Urinary bladder (tissue), 4 donors: ENCODE measurements around the gene THAP4. TPM values are rescaled to one million over a fixed set of nuclear protein-coding genes. Genes with fewer than 3 reads are reported as not detected.

Experiments used
- DNase-seq: peaks from one replicate; pipeline ENCODE4 v3.0.0-alpha.2; 2015; ENCODE audit errors: extremely low spot score
- H3K27ac ChIP-seq: one replicate; pipeline ENCODE4 v1.5.1; 2013; ENCODE audit warnings: low read depth, mild to moderate bottlenecking, moderate library complexity
- H3K36me3 ChIP-seq: one replicate; pipeline ENCODE4 v1.6.1; 2013; ENCODE audit warnings: mild to moderate bottlenecking, moderate library complexity; ENCODE audit not compliant: insufficient read depth
- H3K4me1 ChIP-seq: one replicate; pipeline ENCODE4 v1.6.1; 2013; ENCODE audit warnings: mild to moderate bottlenecking, moderate library complexity; ENCODE audit not compliant: insufficient read depth
- H3K4me3 ChIP-seq: one replicate; pipeline ENCODE4 v1.5.1; 2013; ENCODE audit warnings: low read depth, low read length
- WGBS: extraction: QIAGEN DNeasy Blood & Tissue Kit; methylation state at CpG from one replicate; pipeline ENCODE4 v1.1.7; 2013; 5-methylcytosine and 5-hydroxymethylcytosine counted together
- polyA plus RNA-seq: library from polyadenylated mRNA; stranded (reverse); fragments of 200-250 nt; gene quantifications from one replicate; pipeline ENCODE4 v1.2.3, GENCODE V29; 2013
- total RNA-seq: library from RNA; depleted of rRNA; stranded (reverse); fragments of >200 nt; gene quantifications from one replicate; pipeline ENCODE4 v1.2.3, GENCODE V29; 2014
- donor health status: healthy with polysubstance abuse.
- donor health status: healthy.

The THAP4 gene
- total and polyA plus RNA-seq, 2 donors = 18.9 to 49.3 TPM

GRCh38 chr2:241656190-241656741, 19.3 kb upstream of the THAP4 start:
- Histone ChIP-seq H3K36me3 (no peaks in the 10 kb centered on the region), H3K4me1 (no peaks in the 10 kb centered on the region), H3K4me3 (no peak overlapping the region), H3K27ac (no peak overlapping the region)
- WGBS = 93% methylated on average over 13 of the region's 13 CpGs
- no peak for DNase-seq

DNA sequence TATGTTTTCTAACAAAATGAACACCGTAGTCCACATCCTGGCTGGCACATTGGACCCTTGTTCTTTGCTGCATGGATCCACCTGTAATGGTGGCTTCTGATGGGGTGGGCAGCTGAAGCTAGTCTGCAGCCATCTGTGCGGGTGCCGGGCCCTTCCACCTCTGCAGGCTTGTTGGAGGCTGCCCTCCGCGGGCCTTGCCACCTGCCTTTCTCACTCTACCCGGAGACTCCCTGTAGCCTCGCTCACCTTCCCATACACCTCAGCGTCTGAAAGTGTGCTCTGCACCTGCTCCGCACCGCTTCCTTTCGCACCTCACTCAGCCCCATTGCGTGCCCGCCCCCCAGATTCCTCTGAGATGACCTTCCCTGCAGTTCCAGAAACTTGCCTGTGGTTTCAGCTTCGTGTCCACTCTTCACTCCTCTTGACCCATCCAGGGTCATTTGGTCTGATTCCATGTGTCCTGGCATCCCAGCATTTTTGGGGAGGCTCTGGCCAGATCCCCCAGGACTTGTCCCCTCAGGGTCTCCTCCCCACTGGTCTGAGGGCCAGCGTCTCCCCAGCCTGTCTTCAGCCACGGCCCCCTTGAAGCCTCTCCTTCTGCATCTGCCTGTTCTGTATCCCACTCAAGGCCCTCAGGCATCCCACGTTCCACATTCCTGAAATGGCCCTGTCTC, 18.7 kb upstream of the THAP4 start:
- H3K4me1 ChIP-seq = no peaks in the 10 kb centered on the region
- H3K27ac ChIP-seq = no peak overlapping the region
- H3K36me3 ChIP-seq = no peaks in the 10 kb centered on the region
- H3K4me3 ChIP-seq = no peak overlapping the region
- no peak for DNase-seq
- WGBS = 91% methylated on average over 17 of the region's 17 CpGs

DNA sequence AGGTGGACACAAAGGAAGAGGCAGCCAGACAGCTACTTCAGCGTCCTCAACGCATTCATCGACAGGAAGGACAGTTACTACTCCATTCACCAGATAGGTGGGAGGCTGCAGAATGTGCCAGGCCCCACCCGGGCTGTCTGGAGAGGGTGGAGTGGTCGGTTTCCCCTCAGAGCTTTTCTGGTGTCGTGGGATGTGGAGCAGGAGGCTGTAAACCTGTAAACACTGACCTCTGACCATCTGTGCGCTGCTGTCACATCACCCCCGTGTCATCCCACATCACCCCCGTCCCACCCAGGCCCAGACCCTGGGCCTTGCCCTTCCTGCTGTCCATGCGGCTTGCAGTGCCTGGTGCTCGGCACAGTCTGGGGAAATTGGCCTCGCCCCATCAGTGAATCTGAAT, 17.6 kb upstream of the THAP4 start:
- no peaks in the 10 kb centered on the region for H3K36me3 ChIP-seq
- no peaks in the 10 kb centered on the region for H3K4me1 ChIP-seq
- H3K4me3 ChIP-seq = no peak overlapping the region
- WGBS = 87% methylated on average over 12 of the region's 12 CpGs
- no peak overlapping the region for H3K27ac ChIP-seq
- DNase-seq = no peak

DNA sequence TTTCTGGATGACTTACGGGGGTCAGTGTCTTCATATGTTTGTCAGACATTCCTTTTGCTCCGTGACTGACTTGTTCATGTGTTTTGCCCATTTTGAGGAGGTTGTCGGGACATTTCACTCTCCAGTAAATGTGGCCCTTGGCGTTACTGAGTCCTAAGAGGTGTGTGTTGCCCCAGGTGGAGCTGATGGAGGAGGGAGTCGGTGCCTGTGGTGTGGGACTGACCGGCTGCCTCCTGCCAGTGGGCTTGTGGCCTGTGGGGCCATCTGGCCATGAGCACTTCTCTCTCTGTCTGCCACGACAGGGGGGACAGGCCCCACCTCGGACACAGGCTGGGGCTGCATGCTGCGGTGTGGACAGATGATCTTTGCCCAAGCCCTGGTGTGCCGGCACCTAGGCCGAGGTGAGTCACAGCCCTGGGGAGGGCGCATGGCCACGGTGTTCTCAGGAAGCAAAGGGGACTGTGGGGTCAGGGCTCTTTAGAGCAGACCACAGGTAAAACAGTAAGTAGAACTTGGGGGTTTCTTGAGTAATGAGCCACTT, 16.3 kb upstream of the THAP4 start:
- no peaks in the 10 kb centered on the region for H3K36me3 ChIP-seq
- no peak overlapping the region for H3K4me3 ChIP-seq
- H3K27ac ChIP-seq = no peak overlapping the region
- no peaks in the 10 kb centered on the region for H3K4me1 ChIP-seq
- WGBS = 93% methylated on average over 13 of the region's 13 CpGs
- DNase-seq = no peak

DNA sequence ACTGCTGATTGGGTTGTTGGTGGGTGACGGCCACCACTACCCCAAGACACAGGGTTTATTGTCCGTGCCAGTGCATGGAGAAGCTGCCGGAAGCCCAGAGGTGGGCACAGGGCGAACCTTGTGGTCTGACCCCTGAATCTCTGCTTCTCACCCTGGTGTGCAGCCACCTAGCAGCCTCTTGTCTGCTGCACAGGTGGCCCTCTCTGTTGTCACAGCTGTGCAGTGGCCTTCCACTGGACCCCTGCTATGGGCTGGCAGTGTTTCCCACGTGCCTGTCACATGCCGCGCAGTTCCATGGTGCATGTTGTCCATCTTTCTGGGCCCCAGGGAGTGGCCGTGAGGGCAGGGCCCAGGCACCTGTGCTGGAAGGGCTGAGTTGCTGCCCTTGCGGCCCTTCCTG, 15.8 kb upstream of the THAP4 start:
- no peak for DNase-seq
- Histone ChIP-seq H3K36me3 (no peaks in the 10 kb centered on the region), H3K27ac (no peak overlapping the region), H3K4me3 (no peak overlapping the region), H3K4me1 (no peaks in the 10 kb centered on the region)
- 97% methylated on average over 9 of the region's 9 CpGs for WGBS

GRCh38 chr2:241652142-241652541, 15.2 kb upstream of the THAP4 start:
- Histone ChIP-seq H3K36me3 (no peaks in the 10 kb centered on the region), H3K4me3 (no peak overlapping the region), H3K4me1 (no peaks in the 10 kb centered on the region), H3K27ac (no peak overlapping the region)
- WGBS = 96% methylated on average over 9 of the region's 9 CpGs
- no peak for DNase-seq

- H3K4me3 ChIP-seq = no peak overlapping the region
- H3K27ac ChIP-seq = no peak overlapping the region
- no peaks in the 10 kb centered on the region for H3K4me1 ChIP-seq
- H3K36me3 ChIP-seq = no peaks in the 10 kb centered on the region
- no peak for DNase-seq
- WGBS = 95% methylated on average over 6 of the region's 6 CpGs
Observed at GRCh38 chr2:241649927-241650326, 13.0 kb upstream of the THAP4 start.

GRCh38 chr2:241649404-241649803, 12.4 kb upstream of the THAP4 start:
- Histone ChIP-seq H3K4me1 (no peaks in the 10 kb centered on the region), H3K4me3 (no peak overlapping the region), H3K36me3 (no peaks in the 10 kb centered on the region), H3K27ac (no peak overlapping the region)
- DNase-seq = no peak
- WGBS = 87% methylated on average over 4 of the region's 4 CpGs

GRCh38 chr2:241648453-241648852, 11.5 kb upstream of the THAP4 start:
- no peak overlapping the region for H3K27ac ChIP-seq
- 82% methylated on average over 6 of the region's 6 CpGs for WGBS
- no peaks in the 10 kb centered on the region for H3K36me3 ChIP-seq
- H3K4me3 ChIP-seq = no peak overlapping the region
- no peaks in the 10 kb centered on the region for H3K4me1 ChIP-seq
- no peak for DNase-seq

DNA sequence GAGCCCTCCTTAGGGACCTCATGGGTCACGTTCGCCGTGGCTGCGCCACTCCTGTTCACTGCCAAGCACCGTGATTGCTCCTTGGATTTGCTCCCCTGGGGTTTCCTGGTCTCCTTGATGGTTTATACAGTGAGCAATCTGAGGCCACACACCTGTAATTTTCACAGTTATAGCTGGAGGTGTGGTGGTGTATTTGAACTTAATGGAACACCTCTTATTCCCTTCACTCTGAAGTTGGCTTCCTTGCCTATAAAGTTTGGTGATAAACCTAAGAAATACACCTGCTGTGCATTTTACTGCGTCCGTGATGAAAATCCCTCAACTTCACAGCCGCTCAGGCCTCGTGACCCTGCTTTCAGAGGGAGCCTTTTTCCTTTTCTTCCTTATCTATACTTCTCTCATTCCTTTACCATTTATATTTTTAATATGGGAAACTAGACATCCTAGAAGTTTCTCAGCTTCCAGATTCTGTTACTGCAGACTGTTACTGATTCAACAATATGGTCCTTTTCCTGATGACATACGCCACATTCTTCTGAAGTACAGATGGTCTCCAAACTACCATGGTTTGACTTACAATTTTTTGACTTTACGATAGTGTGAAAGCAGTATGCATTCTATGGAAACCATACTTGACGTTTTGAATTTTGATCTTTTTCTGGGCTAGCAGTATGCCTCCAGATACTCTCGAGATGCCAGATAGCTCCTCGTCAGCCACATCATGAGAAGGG, 9.1 kb upstream of the THAP4 start:
- no peak for DNase-seq
- Histone ChIP-seq H3K4me3 (no peak overlapping the region), H3K36me3 (no peaks in the 10 kb centered on the region), H3K27ac (no peak overlapping the region), H3K4me1 (no peaks in the 10 kb centered on the region)
- 89% methylated on average over 14 of the region's 14 CpGs for WGBS

DNA sequence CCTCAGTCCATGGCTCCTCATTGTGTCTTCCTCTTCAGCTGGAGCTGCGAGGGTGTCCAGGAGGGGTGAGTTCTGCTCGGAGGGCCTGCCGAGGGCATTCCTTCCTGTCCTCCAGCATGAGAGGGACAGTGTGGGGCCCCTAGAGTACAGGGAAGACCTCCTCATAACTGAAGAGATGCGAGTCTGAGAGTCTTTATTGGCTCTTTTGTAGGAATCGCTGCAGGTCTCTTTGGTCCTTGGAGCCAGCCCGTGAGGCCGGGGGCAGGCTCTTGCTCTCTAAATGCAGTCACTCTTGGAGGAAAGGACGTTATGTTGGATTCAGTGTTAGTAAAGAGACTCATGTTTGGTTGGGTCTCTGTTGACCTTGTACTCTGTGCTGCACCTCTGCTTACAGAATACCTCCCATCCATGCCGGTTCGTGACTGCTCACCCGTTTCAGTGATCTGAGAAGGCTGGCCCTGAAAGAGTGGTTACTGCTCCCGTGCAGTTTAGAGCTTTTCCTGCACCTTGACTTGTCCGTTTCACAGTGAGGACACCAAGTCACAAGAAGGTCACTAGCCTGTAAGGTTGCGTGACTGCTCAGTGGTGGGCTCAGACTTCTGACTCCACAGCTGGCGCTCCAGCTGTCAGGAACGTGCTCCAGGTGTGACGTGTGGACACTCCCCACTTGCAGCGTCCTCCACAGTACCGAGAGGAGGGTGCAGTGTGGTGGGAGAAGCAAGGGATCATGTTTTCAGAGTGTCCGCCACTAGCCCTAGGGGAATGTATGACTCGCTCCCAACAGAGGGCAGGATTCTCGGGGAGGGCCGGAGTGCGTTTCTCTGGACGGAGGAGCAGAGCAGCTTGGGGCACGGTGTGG, 8.3 kb upstream of the THAP4 start:
- 86% methylated on average over 26 of the region's 26 CpGs for WGBS
- H3K4me1 ChIP-seq = no peaks in the 10 kb centered on the region

GRCh38 chr2:241641631-241642030, 4.7 kb upstream of the THAP4 start:
- no peak for DNase-seq
- WGBS = 59% methylated on average over 2 of the region's 2 CpGs
- Histone ChIP-seq H3K36me3 (no peaks in the 10 kb centered on the region), H3K27ac (no peak overlapping the region), H3K4me1 (no peaks in the 10 kb centered on the region), H3K4me3 (no peak overlapping the region)

More for the DNA sequence above, 8.3 kb upstream of the THAP4 start:
- Histone ChIP-seq H3K36me3 (no peaks in the 10 kb centered on the region), H3K27ac (no peak overlapping the region), H3K4me3 (no peak overlapping the region)
- DNase-seq = no peak

GRCh38 chr2:241640165-241640795, 3.3 kb upstream of the THAP4 start:
- H3K4me3 ChIP-seq = no peak overlapping the region
- DNase-seq = no peak
- no peaks in the 10 kb centered on the region for H3K36me3 ChIP-seq
- no peak overlapping the region for H3K27ac ChIP-seq
- WGBS = 89% methylated on average over 8 of the region's 8 CpGs
- no peaks in the 10 kb centered on the region for H3K4me1 ChIP-seq
